ENCODE results near the gene PRSS23.

The PRSS23 gene

DNA sequence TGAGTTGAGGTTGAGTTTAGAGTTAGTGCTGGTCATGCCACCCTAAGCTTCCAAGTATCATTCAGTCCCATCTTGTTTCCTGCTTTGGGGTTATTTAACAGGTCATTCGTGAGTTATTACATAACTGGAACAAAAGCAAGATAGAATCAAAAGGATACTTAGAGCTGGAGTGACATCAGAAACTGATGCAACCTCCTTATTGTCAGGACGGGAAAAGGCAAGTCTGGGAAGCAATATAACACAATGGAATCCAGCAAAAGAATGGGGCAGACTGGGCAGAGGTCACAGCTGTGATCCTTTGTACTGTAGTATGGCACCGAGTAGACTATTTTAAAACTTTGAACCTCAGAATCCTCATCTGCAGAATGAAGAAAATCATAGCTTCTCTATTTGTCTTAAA is 4.4 kb upstream of the PRSS23 start:
- TF ChIP-seq ISL1 (CRISPR knock-in tag; IDR thresholded peaks at IDR 0.05) (peak; percentile 17; the same call in 1 of the 2 replicates), GLIS3 (CRISPR knock-in tag; IDR thresholded peaks at IDR 0.05) (no peak)
- no peak for ATAC-seq

DNA sequence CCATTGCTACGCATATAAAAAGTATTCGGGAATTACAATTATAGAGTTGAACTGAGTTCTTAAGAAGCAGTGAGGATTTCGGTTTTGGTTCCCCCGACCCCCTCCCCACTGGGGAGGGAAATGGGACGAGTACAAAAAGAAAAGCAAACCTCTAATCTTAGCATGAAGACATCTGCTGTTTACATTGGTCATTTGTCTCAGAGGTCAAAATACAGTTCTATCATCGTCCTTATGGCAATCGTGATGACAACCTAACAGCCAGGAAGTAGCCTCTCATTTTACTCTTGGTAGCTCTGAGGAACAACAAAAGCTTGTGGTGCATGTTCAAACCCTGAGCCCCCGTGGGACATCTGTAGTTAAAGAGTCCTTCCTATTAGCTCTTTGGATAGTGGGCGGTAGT is 3.2 kb upstream of the PRSS23 start:
- TF ChIP-seq TOX (CRISPR knock-in tag; IDR thresholded peaks at IDR 0.05; ENCODE audit: borderline replicate concordance) (no peak), ZFP30 (CRISPR knock-in tag; IDR thresholded peaks at IDR 0.05) (no peak), PPARA (CRISPR knock-in tag; IDR thresholded peaks at IDR 0.05; ENCODE audit: borderline replicate concordance) (no peak), ZNF565 (CRISPR knock-in tag; conservative IDR thresholded peaks at IDR 0.05; ENCODE audit: low read depth) (no peak), GLIS3 (CRISPR knock-in tag; IDR thresholded peaks at IDR 0.05) (no peak), RARB (CRISPR knock-in tag; IDR thresholded peaks at IDR 0.05) (no peak), OSR1 (CRISPR knock-in tag; IDR thresholded peaks at IDR 0.05) (no peak), ESRRG (CRISPR knock-in tag; IDR thresholded peaks at IDR 0.05) (no peak), ARNTL (CRISPR knock-in tag; IDR thresholded peaks at IDR 0.05; ENCODE audit: borderline replicate concordance, low read depth) (no peak), SNAI2 (CRISPR knock-in tag; IDR thresholded peaks at IDR 0.05) (no peak), ZC3H10 (CRISPR knock-in tag; IDR thresholded peaks at IDR 0.05) (no peak), ZNF8 (CRISPR knock-in tag; IDR thresholded peaks at IDR 0.05) (no peak), BACH2 (CRISPR knock-in tag; IDR thresholded peaks at IDR 0.05; ENCODE audit: borderline replicate concordance) (no peak), ZFP3 (CRISPR knock-in tag; IDR thresholded peaks at IDR 0.05) (no peak), ZNF70 (CRISPR knock-in tag; IDR thresholded peaks at IDR 0.05) (no peak)
- TF ChIP-seq, protein P1, sequence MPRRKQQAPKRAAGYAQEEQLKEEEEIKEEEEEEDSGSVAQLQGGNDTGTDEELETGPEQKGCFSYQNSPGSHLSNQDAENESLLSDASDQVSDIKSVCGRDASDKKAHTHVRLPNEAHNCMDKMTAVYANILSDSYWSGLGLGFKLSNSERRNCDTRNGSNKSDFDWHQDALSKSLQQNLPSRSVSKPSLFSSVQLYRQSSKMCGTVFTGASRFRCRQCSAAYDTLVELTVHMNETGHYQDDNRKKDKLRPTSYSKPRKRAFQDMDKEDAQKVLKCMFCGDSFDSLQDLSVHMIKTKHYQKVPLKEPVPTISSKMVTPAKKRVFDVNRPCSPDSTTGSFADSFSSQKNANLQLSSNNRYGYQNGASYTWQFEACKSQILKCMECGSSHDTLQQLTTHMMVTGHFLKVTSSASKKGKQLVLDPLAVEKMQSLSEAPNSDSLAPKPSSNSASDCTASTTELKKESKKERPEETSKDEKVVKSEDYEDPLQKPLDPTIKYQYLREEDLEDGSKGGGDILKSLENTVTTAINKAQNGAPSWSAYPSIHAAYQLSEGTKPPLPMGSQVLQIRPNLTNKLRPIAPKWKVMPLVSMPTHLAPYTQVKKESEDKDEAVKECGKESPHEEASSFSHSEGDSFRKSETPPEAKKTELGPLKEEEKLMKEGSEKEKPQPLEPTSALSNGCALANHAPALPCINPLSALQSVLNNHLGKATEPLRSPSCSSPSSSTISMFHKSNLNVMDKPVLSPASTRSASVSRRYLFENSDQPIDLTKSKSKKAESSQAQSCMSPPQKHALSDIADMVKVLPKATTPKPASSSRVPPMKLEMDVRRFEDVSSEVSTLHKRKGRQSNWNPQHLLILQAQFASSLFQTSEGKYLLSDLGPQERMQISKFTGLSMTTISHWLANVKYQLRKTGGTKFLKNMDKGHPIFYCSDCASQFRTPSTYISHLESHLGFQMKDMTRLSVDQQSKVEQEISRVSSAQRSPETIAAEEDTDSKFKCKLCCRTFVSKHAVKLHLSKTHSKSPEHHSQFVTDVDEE (CRISPR knock-in tag; IDR thresholded peaks at IDR 0.05), result no peak
- TF ChIP-seq, protein P2, sequence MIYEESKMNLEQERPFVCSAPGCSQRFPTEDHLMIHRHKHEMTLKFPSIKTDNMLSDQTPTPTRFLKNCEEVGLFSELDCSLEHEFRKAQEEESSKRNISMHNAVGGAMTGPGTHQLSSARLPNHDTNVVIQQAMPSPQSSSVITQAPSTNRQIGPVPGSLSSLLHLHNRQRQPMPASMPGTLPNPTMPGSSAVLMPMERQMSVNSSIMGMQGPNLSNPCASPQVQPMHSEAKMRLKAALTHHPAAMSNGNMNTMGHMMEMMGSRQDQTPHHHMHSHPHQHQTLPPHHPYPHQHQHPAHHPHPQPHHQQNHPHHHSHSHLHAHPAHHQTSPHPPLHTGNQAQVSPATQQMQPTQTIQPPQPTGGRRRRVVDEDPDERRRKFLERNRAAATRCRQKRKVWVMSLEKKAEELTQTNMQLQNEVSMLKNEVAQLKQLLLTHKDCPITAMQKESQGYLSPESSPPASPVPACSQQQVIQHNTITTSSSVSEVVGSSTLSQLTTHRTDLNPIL (CRISPR knock-in tag; IDR thresholded peaks at IDR 0.05; ENCODE audit: low read depth), result no peak
- TF ChIP-seq, protein P3, sequence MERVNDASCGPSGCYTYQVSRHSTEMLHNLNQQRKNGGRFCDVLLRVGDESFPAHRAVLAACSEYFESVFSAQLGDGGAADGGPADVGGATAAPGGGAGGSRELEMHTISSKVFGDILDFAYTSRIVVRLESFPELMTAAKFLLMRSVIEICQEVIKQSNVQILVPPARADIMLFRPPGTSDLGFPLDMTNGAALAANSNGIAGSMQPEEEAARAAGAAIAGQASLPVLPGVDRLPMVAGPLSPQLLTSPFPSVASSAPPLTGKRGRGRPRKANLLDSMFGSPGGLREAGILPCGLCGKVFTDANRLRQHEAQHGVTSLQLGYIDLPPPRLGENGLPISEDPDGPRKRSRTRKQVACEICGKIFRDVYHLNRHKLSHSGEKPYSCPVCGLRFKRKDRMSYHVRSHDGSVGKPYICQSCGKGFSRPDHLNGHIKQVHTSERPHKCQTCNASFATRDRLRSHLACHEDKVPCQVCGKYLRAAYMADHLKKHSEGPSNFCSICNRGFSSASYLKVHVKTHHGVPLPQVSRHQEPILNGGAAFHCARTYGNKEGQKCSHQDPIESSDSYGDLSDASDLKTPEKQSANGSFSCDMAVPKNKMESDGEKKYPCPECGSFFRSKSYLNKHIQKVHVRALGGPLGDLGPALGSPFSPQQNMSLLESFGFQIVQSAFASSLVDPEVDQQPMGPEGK (CRISPR knock-in tag; IDR thresholded peaks at IDR 0.05; ENCODE audit: borderline replicate concordance), result no peak
- TF ChIP-seq, protein P4, sequence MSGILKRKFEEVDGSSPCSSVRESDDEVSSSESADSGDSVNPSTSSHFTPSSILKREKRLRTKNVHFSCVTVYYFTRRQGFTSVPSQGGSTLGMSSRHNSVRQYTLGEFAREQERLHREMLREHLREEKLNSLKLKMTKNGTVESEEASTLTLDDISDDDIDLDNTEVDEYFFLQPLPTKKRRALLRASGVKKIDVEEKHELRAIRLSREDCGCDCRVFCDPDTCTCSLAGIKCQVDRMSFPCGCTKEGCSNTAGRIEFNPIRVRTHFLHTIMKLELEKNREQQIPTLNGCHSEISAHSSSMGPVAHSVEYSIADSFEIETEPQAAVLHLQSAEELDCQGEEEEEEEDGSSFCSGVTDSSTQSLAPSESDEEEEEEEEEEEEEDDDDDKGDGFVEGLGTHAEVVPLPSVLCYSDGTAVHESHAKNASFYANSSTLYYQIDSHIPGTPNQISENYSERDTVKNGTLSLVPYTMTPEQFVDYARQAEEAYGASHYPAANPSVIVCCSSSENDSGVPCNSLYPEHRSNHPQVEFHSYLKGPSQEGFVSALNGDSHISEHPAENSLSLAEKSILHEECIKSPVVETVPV (CRISPR knock-in tag; IDR thresholded peaks at IDR 0.05), result no peak
- ATAC-seq, result no peak

DNA sequence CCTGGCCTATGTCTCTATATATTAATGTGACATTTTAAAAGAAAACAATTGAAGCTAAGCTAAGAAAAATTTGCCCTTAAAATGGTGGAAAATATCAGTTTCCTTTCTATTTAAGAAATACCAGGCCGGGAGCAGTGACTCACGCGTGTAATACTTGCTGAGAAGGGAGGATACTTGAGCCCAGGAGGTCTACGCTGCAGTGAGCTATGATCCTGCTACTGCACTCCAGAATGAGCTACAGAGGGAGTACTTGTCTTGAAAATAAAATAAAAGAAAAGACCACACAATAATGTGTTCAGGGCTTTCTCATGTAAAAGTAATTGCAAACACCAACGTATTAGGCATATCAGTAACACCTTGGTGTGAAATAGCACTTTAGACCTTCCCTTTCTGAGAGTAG is 1.4 kb upstream of the PRSS23 start:
- ATAC-seq, result peak; percentile 79
- TF ChIP-seq ZFP3 (CRISPR knock-in tag; IDR thresholded peaks at IDR 0.05) (no peak), TOX (CRISPR knock-in tag; IDR thresholded peaks at IDR 0.05; ENCODE audit: borderline replicate concordance) (no peak), ZNF8 (CRISPR knock-in tag; IDR thresholded peaks at IDR 0.05) (no peak)
- TF ChIP-seq, protein P1 (CRISPR knock-in tag; IDR thresholded peaks at IDR 0.05), result no peak
- TF ChIP-seq, protein P2 (CRISPR knock-in tag; IDR thresholded peaks at IDR 0.05; ENCODE audit: low read depth), result no peak

All from SK-N-SH treated with all-trans-retinoic acid at 6 μM for 48 hours (cell line).